NOMO-1 treated with DMSO at 0.1 percent for 48 hours (cell line): ENCODE results near the gene MYLK.
"Not testable (repeated sequence)": the region's sequence is repeated elsewhere in the genome, so short reads cannot be mapped to it uniquely, and the experiment has no call there.

ENCODE experiments used
- DNase-seq: peaks from one replicate; lab custom pipeline; 2025; ENCODE audit not compliant: unreplicated experiment; lab: John Stamatoyannopoulos, UW

Gene MYLK

DNA sequence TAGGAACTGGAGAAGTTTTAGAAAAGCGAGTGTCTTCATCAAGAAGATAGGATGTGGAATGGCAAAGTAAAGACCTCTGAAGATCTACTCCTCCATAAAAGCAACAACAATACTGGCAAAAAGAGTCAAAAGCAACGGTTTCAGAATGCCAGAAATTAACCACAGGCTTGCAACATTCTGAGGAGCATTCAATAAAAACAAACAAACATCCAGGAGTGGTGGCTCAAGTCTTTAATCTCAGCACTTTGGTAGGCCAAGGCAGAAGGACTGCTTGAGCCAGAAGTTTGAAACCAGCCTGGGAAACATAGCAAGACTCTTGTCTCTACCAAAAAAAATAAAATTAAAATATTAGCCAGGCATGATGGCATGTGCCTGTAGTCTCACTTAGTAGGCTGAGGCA is 156.1 kb downstream of the MYLK start:
- no peak for DNase-seq

DNA sequence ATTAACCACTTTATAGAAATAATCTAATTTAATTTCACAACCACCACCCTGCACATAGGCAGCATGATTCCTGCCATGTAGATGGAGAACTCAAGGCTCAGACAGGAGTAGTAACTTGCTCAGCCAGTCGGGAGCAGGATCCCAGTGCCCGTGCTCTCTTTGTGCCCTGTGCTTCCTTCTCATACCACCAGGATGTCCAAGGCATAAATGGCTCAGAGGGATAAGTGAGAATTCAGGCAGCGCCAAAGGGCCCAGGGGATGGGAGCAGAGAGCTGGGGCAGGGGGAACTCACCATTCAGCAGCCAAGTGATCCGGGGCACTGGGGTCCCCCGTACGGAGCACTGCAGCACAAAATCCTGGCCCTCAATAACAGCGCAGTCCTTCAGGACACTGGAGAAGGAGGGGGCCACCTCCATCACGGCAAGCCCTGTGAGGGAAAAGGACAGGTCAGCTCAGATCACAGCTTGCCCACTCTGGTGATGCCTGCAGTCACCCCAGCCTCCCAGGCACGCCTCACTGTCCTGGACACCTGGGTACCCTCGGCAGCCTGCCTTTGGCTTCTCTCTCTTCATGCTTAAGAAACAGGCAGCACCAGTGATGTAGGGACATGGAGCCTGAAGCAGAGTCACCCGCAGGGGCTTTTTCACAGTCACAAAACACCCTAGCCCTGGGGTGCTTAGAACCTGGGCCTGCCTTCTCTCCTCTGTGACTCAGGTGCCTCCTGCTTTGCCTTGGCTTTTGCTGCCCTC is 158.3 kb downstream of the MYLK start:
- DNase-seq = no peak

DNA sequence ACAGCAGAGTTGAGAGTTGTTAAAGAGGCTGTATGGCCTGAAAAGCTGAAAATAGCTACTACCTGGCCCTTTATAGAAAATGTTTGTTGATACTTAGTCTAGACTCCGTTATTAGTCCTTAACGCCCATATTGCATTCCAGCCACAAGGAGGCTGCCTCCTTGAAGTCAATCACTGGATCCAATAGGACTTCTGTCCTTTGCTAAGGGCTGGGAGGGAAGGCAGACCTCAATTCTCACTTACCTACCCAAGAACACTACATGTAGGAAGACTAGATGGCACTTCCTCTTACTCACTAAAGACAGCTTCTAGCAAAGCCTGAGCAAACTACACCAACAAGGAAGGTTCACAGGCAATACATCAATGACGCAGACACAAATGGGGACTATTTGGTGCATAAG is 159.8 kb downstream of the MYLK start:
- DNase-seq = no peak

DNA sequence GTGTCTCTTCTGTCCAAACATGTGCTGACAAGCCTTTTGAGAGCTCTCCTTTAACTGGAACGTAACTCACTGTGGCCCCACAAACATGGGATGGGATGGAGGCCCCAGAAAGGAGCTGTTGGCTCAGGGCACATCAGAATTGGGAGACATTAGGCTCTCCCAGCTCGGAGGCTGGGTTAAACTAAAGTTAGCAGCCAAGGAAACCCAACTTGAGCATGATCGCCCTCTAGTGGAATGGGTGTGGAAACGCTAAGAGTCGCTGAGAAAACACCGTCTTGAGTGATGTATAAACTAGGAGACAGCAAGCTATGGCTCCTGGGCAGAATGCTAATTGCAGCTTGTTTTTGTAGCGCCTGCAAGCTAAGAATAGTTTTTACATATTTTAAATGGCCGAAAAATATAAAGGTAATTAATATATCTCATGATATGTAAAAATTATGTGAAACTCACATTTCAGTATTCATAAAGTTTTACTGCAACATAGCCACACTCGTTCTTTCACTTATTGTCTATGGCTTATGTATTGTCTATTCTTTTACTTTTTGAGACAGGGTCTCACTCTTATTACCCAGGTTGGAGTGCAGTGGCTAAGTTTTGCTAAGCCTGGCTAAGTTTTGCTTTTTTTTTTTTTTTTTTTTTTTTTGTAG is 160.5 kb downstream of the MYLK start:
- peak; percentile 72 for DNase-seq

DNA sequence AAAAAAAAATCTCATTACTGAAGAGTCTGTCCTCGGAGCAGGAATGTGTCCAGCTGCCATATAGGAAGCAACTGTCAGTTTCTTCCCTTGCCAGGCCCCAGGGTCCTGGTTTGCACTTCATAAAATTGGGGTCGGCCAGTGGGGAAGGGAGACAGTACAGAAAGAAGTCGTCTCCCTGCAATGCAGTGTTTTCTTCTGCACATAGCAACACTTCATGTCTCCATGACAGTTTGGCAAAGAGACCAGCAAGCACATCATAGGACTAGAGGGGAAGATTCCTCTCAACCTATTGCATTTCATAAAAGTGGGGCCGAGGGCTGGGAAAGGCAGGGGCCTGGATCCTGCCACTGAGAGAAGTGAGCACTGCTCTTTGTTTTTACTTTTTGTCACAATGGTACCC is 161.1 kb downstream of the MYLK start:
- no peak for DNase-seq

DNA sequence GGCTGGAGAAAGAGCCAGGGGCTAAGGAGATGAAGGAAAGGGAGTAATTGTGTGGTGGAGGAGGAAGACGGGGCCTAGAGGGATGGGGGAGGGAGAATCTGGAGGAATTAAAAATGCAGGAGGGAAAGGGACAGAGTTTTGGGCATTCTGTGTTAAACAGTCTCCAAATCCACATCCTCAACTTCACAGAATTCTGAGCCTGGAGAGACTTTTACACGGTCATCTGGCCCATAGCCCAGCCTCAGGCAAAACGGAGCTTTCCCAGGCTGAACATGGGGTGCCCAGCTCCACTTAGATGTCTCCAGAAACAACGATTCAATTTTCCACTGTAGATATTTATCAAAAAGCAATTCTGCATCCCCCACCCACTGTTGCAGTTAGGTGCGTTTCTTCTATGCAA is 161.7 kb downstream of the MYLK start:
- DNase-seq = no peak

DNA sequence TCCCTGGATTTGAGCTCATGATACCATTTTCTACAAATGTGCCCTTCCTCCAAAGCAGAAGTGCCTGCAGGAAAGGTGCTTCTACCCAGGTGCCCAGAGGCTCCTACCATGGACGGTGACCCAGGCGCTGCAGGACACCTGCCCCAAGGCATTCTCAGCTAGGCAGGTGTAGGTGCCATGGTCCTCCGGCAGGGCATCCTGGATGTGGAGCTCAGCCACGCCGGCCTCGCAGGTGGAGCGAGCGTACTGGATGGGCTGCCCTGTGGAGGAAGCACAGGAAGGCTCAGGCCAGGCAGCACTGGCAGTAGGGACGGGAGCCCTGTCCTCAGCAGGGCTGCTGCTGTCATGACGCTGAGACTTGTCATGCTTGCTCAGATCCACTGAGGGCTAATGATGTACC is 162.1 kb downstream of the MYLK start:
- DNase-seq = no peak

DNA sequence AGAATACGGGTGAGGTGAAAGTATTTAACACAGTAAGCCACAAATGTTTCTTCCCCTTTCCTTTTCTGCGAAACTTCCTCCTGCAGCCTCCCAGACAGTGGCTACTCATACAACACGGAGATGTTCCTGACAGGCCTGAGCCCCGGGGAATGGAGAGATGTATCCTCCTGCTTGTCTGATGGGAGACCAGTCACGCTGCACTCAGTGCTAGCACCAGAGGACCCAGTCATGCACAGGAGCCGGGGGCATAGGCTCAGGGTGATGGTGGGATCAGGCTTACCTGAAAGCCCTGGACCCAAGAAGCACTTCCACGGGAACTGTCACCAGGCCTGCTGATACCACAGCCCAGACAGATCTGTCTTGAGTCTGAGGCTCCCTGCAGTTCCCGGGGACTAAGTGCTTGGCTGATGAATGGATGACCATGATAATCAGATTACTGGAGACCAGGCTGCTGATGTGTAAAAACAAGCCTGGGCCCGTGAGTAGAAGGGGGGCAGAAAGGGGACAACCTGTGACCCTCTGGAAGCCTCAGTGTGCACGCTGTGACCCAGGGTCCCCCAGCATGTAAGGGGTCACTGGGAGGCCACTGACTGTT is 162.9 kb downstream of the MYLK start:
- not testable (repeated sequence) for DNase-seq

DNA sequence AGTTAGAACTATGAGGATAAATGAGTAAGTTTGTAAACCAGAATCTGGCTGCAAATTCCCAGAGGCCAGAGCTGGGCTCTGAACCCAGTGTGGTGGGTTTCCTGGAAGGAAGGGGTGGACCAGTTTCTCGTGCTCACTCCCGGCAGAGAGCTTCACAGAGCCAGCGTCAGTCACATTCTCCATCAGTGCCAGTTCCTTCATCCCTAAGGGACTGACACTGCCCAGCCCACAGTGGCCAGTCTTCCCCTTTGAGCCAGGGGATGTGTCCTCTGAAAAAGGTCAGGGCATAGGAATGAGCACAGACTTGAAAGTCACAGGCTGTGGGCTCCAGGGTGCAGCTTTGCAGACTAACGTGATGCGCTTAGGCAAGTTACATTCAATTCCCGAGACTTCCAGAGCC is 163.5 kb downstream of the MYLK start:
- no peak for DNase-seq

DNA sequence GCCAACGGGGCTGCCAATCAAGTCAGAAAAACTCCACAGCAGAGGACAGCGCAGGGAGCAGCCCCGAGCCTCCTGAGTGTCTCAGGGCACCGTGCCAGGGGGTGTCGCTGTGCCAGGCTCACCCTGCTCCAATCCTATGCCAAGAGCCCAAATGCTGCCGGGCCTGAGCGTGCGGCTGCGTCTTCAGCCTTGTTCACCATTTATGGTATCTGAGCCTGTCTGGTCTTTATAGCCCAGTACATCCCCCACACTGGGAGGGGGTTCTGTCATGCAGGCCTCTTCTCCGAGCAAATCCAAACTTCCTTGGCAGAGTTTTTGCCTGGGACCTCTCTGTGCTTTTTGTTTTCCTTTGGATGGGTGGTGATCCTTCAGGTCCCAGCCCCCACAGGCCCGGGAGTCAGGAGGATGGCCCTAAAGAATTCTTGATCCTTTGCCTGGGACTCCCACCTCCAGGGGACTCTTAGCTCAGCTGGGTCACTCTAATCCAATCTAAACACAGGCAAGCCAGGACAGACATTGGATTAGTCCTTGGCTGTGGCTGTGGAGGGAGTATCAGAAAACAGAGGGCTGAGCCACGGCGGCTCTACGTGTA is 164.2 kb downstream of the MYLK start:
- no peak for DNase-seq

DNA sequence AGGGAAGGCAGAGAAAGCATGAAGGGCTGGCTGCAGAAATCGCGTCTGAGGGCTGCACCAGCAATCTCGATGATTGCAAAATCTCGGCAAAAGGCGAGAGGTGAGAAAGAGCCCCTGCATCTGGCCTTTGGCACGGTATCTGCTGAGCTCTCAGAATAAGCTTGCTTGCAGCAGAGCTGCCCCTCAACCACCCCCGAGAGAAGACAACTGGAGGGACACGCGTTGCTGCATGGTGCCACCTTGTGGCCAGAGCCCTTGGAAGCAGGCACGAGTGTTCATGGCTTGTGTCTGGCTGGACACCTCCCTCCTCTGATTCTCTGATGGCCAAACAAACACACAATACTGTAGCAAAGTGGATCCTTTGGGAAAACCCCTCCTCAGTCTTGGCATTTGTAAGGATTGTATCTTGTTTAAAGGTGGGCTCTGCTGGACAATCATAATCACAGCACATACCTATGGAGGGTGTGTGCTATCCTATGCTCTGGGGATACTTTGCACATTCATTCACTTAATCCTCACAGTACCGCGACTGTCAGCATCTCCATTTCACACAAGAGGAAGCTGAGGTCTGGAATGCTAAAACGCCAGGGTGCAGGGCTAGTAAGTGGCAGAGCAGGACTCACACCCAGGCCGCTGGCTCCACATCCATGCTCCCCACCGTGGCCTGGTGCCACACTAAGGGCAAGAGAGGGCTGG is 164.9 kb downstream of the MYLK start:
- DNase-seq = peak; percentile 48

DNA sequence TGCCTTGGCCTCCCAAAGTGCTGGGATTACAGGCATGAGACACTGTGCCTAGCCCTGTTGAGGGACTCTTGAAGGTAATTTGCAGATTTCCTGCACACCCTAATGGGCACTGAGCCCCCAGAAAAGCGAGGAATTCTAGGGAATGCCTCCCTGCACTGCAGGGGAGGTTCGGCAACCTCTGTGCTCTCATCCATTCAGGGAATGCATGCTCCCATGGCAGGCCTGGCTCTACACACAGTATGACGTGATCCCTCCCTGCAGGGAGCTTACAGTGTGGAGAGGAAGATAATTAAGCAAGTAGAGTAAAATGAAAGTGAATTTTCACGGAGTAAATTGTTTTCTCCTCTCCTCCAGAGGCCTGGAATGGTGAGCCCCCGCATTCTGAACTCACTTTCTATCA is 166.0 kb downstream of the MYLK start:
- no peak for DNase-seq

DNA sequence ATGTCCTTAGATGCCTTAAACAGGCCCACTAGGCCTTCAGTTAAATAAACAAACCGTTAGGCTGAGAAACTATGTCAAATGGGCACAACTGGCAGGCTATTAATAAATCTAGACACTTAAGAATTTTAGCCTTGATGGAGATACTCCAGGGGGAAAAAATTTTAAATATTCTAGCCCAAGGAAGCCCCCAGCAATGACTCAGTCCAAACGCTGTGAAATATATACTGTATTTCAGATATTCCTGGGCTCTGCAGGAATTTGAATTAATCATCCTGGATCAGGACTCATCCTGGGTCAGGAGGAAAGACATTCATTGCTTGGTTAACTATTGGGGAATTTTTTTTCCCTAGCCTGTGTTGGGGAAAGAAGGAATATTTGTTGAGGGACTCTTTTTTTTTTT is 166.7 kb downstream of the MYLK start:
- not testable (repeated sequence) for DNase-seq

DNA sequence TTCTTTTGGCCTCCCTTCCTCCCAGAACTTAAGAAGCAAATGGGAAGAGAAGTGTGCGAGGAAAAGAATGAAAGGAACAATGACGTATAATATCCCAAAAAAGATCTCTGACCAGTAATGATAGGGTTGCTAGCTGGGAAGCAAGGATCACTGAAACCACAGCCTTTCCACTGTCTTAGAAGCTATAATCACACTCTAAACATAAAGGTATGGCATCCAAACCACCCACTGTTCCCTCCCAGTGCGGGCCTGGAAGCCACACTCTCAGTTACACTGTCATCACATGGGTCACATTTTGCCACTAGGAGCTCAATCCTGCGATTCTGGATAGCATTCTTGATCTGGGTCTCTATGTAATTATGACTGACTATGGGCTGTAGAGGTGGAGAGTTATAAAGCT is 167.7 kb downstream of the MYLK start:
- DNase-seq = no peak

DNA sequence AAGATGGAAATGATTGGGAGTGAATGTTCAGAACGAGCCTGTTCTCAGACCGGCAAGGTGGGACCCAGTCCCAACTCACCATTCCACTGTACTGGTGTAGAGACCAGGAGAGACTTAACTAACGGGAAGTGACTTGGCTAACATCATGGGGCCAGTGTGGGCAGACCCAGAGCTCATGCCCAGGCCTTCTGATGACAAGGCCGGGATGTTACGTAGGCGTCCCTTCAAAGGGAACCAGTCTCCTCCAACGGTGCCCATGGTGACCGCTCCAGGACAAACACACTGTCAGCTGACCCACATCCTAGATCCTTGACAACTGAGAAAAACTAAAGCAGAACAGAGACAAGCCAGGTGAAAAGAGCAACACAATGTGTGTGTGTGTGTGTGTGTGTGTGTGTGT is 170.9 kb downstream of the MYLK start:
- DNase-seq = no peak

DNA sequence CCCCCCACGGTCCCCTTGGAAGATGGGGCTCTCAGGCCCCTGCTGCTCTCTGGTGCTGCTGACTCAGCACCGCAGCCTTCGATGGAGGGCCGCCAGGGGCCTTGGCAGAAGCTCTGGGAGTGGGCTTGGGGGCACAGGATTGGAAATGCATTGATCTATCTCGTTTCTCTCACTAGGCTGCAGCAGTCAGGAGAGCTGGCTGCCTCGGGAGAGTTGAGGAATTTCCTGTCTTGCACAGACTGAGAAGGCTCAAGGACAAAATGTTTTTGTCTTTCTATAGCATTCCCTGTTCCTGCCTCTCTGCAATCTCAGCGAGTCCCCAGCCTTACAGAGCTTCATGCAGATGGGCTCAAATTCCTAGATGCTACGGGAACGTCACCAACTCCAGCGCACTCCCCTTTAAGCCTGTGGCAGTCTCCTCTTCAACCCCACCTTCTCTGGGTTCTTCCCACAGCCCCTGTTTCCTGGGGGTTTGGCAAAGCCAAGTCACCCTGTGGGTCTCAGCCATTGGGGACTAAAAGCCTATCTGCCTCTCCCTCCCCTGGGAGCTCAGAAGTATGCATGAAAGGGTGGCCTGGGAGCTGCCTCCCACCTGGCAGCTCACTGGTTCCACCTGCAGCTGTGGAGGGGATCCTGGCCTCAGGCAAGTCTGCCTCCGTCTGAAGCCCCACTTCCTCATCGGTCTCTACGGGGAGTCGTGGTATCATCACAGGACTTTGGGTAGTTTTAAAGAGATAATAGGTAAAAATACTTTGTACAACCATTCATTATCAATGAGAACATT is 171.9 kb downstream of the MYLK start:
- no peak for DNase-seq

DNA sequence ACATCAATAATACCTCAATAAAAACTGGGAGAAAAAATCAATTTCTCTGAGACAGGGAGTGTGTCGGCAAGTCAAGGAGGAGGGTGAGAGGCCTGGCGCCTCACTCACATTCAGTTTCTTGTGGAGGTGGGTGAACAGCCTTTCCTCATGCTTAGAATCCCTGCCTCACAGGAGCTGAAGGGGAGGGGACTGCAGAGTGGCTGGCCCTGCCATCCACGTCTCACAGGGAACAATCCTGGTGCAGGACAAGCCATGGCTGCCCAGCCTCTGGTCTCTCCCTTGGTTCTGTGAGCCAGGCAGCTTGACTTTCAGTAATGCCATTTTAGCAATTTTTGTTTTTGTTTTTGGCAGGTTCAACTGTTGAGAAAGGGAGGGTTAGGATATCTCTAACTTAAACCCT is 172.8 kb downstream of the MYLK start:
- no peak for DNase-seq

DNA sequence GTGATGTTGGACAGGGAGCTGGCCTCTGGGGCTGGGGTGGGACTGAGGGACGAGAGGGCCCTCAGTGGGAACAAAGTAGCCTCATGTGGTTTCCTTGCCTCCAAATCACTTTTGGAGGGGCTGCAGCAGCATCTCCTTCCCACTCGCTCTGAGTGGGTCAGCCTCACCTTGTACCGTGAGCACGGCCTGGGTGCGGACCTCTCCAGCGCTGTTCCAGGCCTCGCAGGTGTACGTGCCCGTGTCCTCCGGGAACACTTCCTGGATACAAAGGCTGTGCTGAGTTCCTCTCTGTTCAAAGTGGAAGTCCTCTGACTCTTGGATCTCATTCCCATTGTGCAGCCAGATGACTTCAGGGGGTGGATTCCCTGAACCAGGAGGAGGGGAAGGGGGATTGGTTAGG is 175.6 kb downstream of the MYLK start:
- DNase-seq = no peak

DNA sequence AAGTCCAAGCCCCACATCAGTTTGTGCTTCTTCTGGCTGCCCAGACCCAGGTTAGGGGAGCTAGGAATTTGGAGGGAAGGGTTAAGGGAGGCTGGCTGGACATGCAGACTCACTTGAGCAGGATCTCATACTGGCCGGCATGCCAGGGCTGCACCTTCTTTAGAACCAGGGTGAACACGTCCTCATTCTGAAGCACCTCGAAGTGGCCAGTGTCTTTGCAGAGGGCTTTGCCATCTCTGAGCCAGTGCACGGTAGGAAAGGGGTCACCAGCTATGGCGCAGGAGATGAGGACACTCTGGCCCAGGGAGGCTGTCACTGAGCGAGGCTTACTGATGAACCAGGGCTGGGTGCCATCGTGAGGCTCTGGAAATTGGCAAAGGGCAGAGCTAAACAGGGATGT is 176.5 kb downstream of the MYLK start:
- DNase-seq = not testable (repeated sequence)

DNA sequence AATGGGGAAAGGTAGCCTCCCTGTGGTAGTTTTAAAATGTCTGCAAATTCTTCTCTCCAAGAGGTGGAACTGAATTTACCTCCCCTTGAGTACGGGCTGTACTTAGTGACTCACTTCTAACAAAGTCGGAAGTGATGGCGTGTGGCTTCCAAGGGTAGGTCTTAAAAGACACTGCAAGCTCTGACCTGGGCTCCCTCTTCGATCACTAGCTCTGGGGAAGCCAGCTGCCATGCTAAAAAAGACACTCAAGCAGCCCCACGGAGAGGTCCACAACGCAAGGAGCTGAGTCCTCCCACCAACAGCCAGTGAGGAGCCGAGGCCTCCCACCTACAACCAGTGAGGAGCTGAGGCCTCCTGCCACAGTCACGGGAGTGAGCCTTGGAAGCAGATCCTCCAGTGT is 177.3 kb downstream of the MYLK start:
- DNase-seq = no peak
